Hepatocyte (in vitro differentiated cells): ENCODE data around the gene CATSPER1. TPM values are rescaled to one million over a fixed set of nuclear protein-coding genes. Genes with fewer than 3 reads are reported as not detected.
"Not testable (repeated sequence)": the region's sequence is repeated elsewhere in the genome, so short reads cannot be mapped to it uniquely, and the experiment has no call there.

Experiments used
- DNase-seq: peaks from one replicate; pipeline ENCODE4 v3.0.0-alpha.2; 2016; ENCODE audit warnings: low spot score
- H2AFZ ChIP-seq: fragments of 200-600 bp; sonication (generic); 2 replicates; pipeline ENCODE4 v1.6.0; 2016; ENCODE audit warnings: antibody characterized with exemption, mild to moderate bottlenecking
- H3K27ac ChIP-seq: fragments of 200-600 bp; sonication (generic); 2 replicates; pipeline ENCODE4 v1.5.1; 2016; ENCODE audit warnings: mild to moderate bottlenecking
- H3K27me3 ChIP-seq: fragments of 200-600 bp; sonication (generic); 2 replicates; pipeline ENCODE4 v1.6.1; 2016
- H3K36me3 ChIP-seq: fragments of 200-600 bp; sonication (generic); replicated peaks from 2 replicates; pipeline ENCODE4 v1.5.1; 2016; ENCODE audit warnings: low read depth; ENCODE audit not compliant: insufficient read depth
- H3K4me1 ChIP-seq: fragments of 200-600 bp; sonication (generic); 2 replicates; pipeline ENCODE4 v1.5.1; 2016; ENCODE audit warnings: mild to moderate bottlenecking, moderate library complexity; ENCODE audit not compliant: insufficient read depth
- H3K4me2 ChIP-seq: fragments of 200-600 bp; sonication (generic); 2 replicates; pipeline ENCODE4 v1.6.0; 2016
- H3K4me3 ChIP-seq: fragments of 200-600 bp; sonication (generic); 2 replicates; pipeline ENCODE4 v1.5.1; 2016; ENCODE audit warnings: mild to moderate bottlenecking
- H3K79me2 ChIP-seq: fragments of 200-600 bp; sonication (generic); 2 replicates; pipeline ENCODE4 v1.6.0; 2017; ENCODE audit warnings: mild to moderate bottlenecking
- H3K9me2 ChIP-seq: fragments of 200-600 bp; sonication (generic); replicated peaks from 2 replicates; pipeline ENCODE4 v1.6.0; 2017; ENCODE audit warnings: mild to moderate bottlenecking; ENCODE audit not compliant: insufficient read depth
- H3K9me3 ChIP-seq: fragments of 200-600 bp; sonication (generic); 2 replicates; pipeline ENCODE4 v1.5.1; 2016; ENCODE audit warnings: low read depth, mild to moderate bottlenecking
- H4K20me1 ChIP-seq: fragments of 200-600 bp; sonication (generic); 2 replicates; pipeline ENCODE4 v1.6.0; 2016; ENCODE audit warnings: mild to moderate bottlenecking; ENCODE audit not compliant: insufficient read depth, poor library complexity, severe bottlenecking
- CTCF ChIP-seq: fragments of 200-600 bp; sonication (generic); IDR thresholded peaks from 2 replicates; pipeline ENCODE4 v1.5.1; 2016; ENCODE audit warnings: antibody characterized with exemption, mild to moderate bottlenecking; ENCODE audit not compliant: poor library complexity
- EZH2 ChIP-seq: fragments of 200-600 bp; sonication (generic); IDR thresholded peaks from 2 replicates; pipeline ENCODE4 v1.6.1; 2016; ENCODE audit warnings: antibody characterized with exemption, mild to moderate bottlenecking, borderline replicate concordance
- EZH2phosphoT487 ChIP-seq: fragments of 200-600 bp; sonication (generic); IDR thresholded peaks from one replicate; pipeline ENCODE4 v1.6.1; 2018; ENCODE audit warnings: antibody characterized with exemption, mild to moderate bottlenecking, low read depth, moderate library complexity; ENCODE audit not compliant: unreplicated experiment, severe bottlenecking
- WGBS: methylation state at CpG from one replicate; pipeline ENCODE4 v1.1.6; 2016; ENCODE audit warnings: low lambda C conversion rate; ENCODE audit errors: missing lambda C conversion rate; 5-methylcytosine and 5-hydroxymethylcytosine counted together
- polyA plus RNA-seq: library from polyadenylated mRNA; unstranded; fragments of >200 nt; fragmentation: Nextera tagmentation; extraction: Ambion mirVana; gene quantifications from 2 replicates; pipeline ENCODE4 v1.2.1, GENCODE V29; 2016
- total RNA-seq: library from RNA; depleted of rRNA; stranded (reverse); fragments of >200 nt; gene quantifications from 2 replicates; pipeline ENCODE4 v1.2.3, GENCODE V29; 2014

The CATSPER1 gene
- total and polyA plus RNA-seq, 2 experiments from 2014 or later, result not detected

- Histone ChIP-seq H3K79me2 (no peaks in the 10 kb centered on the region), H2AFZ (no peak overlapping the region), H4K20me1 (no peaks in the 10 kb centered on the region), H3K4me3 (no peak overlapping the region), H3K9me2 (no peaks in the 10 kb centered on the region), H3K4me1 (no peaks in the 10 kb centered on the region), H3K27me3 (no peaks in the 10 kb centered on the region), H3K36me3 (no peaks in the 10 kb centered on the region), H3K27ac (no peak overlapping the region), H3K4me2 (no peak overlapping the region), H3K9me3 (no peaks in the 10 kb centered on the region)
- TF ChIP-seq EZH2 (no peak), EZH2phosphoT487 (no peak), CTCF (no peak)
- WGBS, result 79% methylated on average over 5 of the region's 5 CpGs
- DNase-seq, result no peak
Observed at GRCh38 chr11:66036334-66036710, 10.0 kb upstream of the CATSPER1 start.

GRCh38 chr11:66035653-66036333 lies 9.5 kb upstream of the CATSPER1 start:
- Histone ChIP-seq H3K27me3 (no peaks in the 10 kb centered on the region), H2AFZ (no peak overlapping the region), H3K4me2 (no peak overlapping the region), H4K20me1 (no peaks in the 10 kb centered on the region), H3K9me3 (no peaks in the 10 kb centered on the region), H3K9me2 (no peaks in the 10 kb centered on the region), H3K4me1 (no peaks in the 10 kb centered on the region), H3K4me3 (no peak overlapping the region), H3K27ac (no peak overlapping the region), H3K79me2 (no peaks in the 10 kb centered on the region), H3K36me3 (no peaks in the 10 kb centered on the region)
- WGBS, result 90% methylated on average over 9 of the region's 9 CpGs
- TF ChIP-seq EZH2 (no peak), EZH2phosphoT487 (no peak), CTCF (no peak)
- no peak for DNase-seq

GRCh38 chr11:66032957-66033735 lies 6.9 kb upstream of the CATSPER1 start:
- DNase-seq, result no peak

GRCh38 chr11:66023186-66023440 lies 3.2 kb downstream of the CATSPER1 start:
- not testable (repeated sequence) for DNase-seq, H3K4me2 ChIP-seq, H3K36me3 ChIP-seq, H3K9me3 ChIP-seq, H2AFZ ChIP-seq, H3K4me1 ChIP-seq, H4K20me1 ChIP-seq, H3K9me2 ChIP-seq, H3K79me2 ChIP-seq, H3K4me3 ChIP-seq, H3K27me3 ChIP-seq, H3K27ac ChIP-seq
- 82% methylated on average over 5 of the region's 5 CpGs for WGBS

More at GRCh38 chr11:66032957-66033735, 6.9 kb upstream of the CATSPER1 start:
- Histone ChIP-seq H3K4me1 (no peaks in the 10 kb centered on the region), H3K36me3 (no peaks in the 10 kb centered on the region), H3K27me3 (no peaks in the 10 kb centered on the region), H3K4me3 (no peak overlapping the region), H2AFZ (no peak overlapping the region), H3K79me2 (no peaks in the 10 kb centered on the region), H3K27ac (no peak overlapping the region), H3K4me2 (no peak overlapping the region), H3K9me2 (no peaks in the 10 kb centered on the region), H3K9me3 (no peaks in the 10 kb centered on the region), H4K20me1 (no peaks in the 10 kb centered on the region)
- 85% methylated on average over 8 of the region's 8 CpGs for WGBS
- TF ChIP-seq EZH2phosphoT487 (no peak), CTCF (no peak), EZH2 (no peak)
